Stimulated activated CD4-positive, alpha-beta T cell treated with anti-CD3 and anti-CD28 coated beads, Interleukin-12 subunit alpha, Interleukin-12 subunit beta, amount 100 ng/mL, for 24 hours (primary cell): ENCODE data around the gene SSR2.
"Not testable (repeated sequence)": the region's sequence is repeated elsewhere in the genome, so short reads cannot be mapped to it uniquely, and the experiment has no call there.

Experiments
- DNase-seq, 2 experiments: peaks; one replicate each; pipeline ENCODE4 v3.0.0-alpha.2; 2020; ENCODE audit warnings: low read depth in 2 of 2

Gene SSR2

GRCh38 chr1:156048663-156049258 lies 28.0 kb upstream of the SSR2 start:
- no peak for DNase-seq

GRCh38 chr1:156045076-156045475 lies 24.3 kb upstream of the SSR2 start:
- DNase-seq, result no peak

- no peak for DNase-seq
Measured at GRCh38 chr1:156042828-156043227, 22.1 kb upstream of the SSR2 start.

GRCh38 chr1:156034991-156035390 lies 14.2 kb upstream of the SSR2 start:
- DNase-seq, result not testable (repeated sequence)

- DNase-seq, result no peak
Measured at GRCh38 chr1:156033011-156033410, 12.3 kb upstream of the SSR2 start.

- no peak for DNase-seq
Measured at GRCh38 chr1:156026588-156026987, 5.8 kb upstream of the SSR2 start.

- DNase-seq, result no peak
Measured at GRCh38 chr1:156025876-156026275, 5.1 kb upstream of the SSR2 start.

GRCh38 chr1:156024801-156025200 lies 4.0 kb upstream of the SSR2 start:
- no peak for DNase-seq

- DNase-seq, result no peak
Measured at GRCh38 chr1:156021954-156022353, 1.2 kb upstream of the SSR2 start.

- no peak for DNase-seq
Measured at GRCh38 chr1:156021093-156021428, 310 bp upstream of the SSR2 start.

GRCh38 chr1:156019946-156020292 lies 832 bp downstream of the SSR2 start:
- DNase-seq, result no peak

- DNase-seq, result no peak
Measured at GRCh38 chr1:156014829-156015228, 5.9 kb downstream of the SSR2 start.

GRCh38 chr1:156012051-156012817 lies 8.5 kb downstream of the SSR2 start:
- DNase-seq, result no peak

GRCh38 chr1:156009404-156009803 lies 11.3 kb downstream of the SSR2 start:
- no peak for DNase-seq

- no peak for DNase-seq
Measured at GRCh38 chr1:156006666-156007376, 13.9 kb downstream of the SSR2 start.

GRCh38 chr1:156004843-156005584 lies 15.7 kb downstream of the SSR2 start:
- no peak for DNase-seq

GRCh38 chr1:156003923-156004188 lies 16.9 kb downstream of the SSR2 start:
- no peak for DNase-seq

- no peak for DNase-seq
Measured at GRCh38 chr1:156002188-156002911, 18.4 kb downstream of the SSR2 start.

- DNase-seq, result no peak
Measured at GRCh38 chr1:156001662-156002171, 19.0 kb downstream of the SSR2 start.

- no peak for DNase-seq
Measured at GRCh38 chr1:156001021-156001661, 19.6 kb downstream of the SSR2 start.

GRCh38 chr1:155999964-156000363 lies 20.8 kb downstream of the SSR2 start:
- no peak for DNase-seq
